Psoas muscle (tissue), 8 donors: ENCODE results near the gene MED14. TPM values are rescaled to one million over a fixed set of nuclear protein-coding genes. Genes with fewer than 3 reads are reported as not detected.

ENCODE experiments used
- ATAC-seq, 4 donors: fragments of 200-7000 bp; cut with Tn5 transposase; one replicate each; pipeline ENCODE4 v1.9.1; 2020; ENCODE audit warnings: moderate library complexity in 3 of 4, mild to moderate bottlenecking in 2 of 4
- DNase-seq, 2 donors: peaks; one replicate each; pipeline ENCODE4 v3.0.0-alpha.2; 2020
- H3K27ac ChIP-seq: fragments of 200-600 bp; one replicate; pipeline ENCODE4 v1.8.0; 2022
- H3K27me3 ChIP-seq, 3 donors: fragments of 200-600 bp in 1 of 3; one replicate each; pipeline versions ENCODE4 v1.6.1 to v1.8.0; 2013 to 2022; ENCODE audit warnings: low read length in 2 of 3, mild to moderate bottlenecking in 2 of 3, moderate library complexity in 1 of 3; ENCODE audit not compliant: insufficient read depth in 3 of 3
- H3K36me3 ChIP-seq, 2 donors: fragments of 200-600 bp in 1 of 2; one replicate each; pipeline versions ENCODE4 v1.6.1 to v1.8.0; 2013 to 2022; ENCODE audit warnings: low read depth in 1 of 2, mild to moderate bottlenecking in 1 of 2, moderate library complexity in 1 of 2; ENCODE audit not compliant: insufficient read depth in 1 of 2
- H3K4me1 ChIP-seq: fragments of 200-600 bp; one replicate; pipeline ENCODE4 v1.8.0; 2022
- H3K4me3 ChIP-seq: fragments of 200-600 bp; one replicate; pipeline ENCODE4 v1.8.0; 2022; ENCODE audit warnings: mild to moderate bottlenecking
- H3K9me3 ChIP-seq: fragments of 200-600 bp; one replicate; pipeline ENCODE4 v1.8.0; 2022
- CTCF ChIP-seq: fragments of 200-600 bp; IDR thresholded peaks from one replicate; pipeline ENCODE4 v1.8.0; 2022; ENCODE audit warnings: antibody characterized with exemption
- WGBS, 3 donors: extraction: QIAGEN DNeasy Blood & Tissue Kit; methylation state at CpG; one replicate each; pipeline versions ENCODE4 v1.1.6 to v1.1.7; 2013; 5-methylcytosine and 5-hydroxymethylcytosine counted together
- intact Hi-C, 2 donors: fragments of 100-400 bp; cut with DNase I; formaldehyde crosslinking; loops; one replicate each; pipeline versions ENCODE4 v1.11.0 to v1.14.2; 2022
- polyA plus RNA-seq, 3 donors: library from polyadenylated mRNA; stranded (reverse); fragments of 200-250 nt; gene quantifications; one replicate each; pipeline ENCODE4 v1.2.3, GENCODE V29; 2013
- total RNA-seq, 4 donors: library from RNA; stranded (reverse); fragmentation: NEBNext Ultra II Directional in 2 of 4; extraction: Animal tissue kit (Norgen Biotek cat#: 25700) in 2 of 4; gene quantifications; one replicate each; pipeline versions ENCODE4 v1.2.1 to v1.2.4, GENCODE V29; 2021 to 2023
- donor health status: healthy with polysubstance abuse.
- donor health status: DM: no; HTN: no; CAD: no; lungs with moderate emphysema.
- donor health status: Bipolar disorder and iron deficiency.
- donor health status: healthy.
- donor health status: DM: yes; HTN: yes; CAD: no.
- donor health status: DM: no; HTN: no; CAD: no.
- donor health status: DM: no; HTN: no; CAD: no.
- donor health status: DM: yes; HTN: yes; CAD: no.

Gene MED14
- total and polyA plus RNA-seq, 7 donors = 10.7 to 63.2 (median 46.6) TPM

DNA sequence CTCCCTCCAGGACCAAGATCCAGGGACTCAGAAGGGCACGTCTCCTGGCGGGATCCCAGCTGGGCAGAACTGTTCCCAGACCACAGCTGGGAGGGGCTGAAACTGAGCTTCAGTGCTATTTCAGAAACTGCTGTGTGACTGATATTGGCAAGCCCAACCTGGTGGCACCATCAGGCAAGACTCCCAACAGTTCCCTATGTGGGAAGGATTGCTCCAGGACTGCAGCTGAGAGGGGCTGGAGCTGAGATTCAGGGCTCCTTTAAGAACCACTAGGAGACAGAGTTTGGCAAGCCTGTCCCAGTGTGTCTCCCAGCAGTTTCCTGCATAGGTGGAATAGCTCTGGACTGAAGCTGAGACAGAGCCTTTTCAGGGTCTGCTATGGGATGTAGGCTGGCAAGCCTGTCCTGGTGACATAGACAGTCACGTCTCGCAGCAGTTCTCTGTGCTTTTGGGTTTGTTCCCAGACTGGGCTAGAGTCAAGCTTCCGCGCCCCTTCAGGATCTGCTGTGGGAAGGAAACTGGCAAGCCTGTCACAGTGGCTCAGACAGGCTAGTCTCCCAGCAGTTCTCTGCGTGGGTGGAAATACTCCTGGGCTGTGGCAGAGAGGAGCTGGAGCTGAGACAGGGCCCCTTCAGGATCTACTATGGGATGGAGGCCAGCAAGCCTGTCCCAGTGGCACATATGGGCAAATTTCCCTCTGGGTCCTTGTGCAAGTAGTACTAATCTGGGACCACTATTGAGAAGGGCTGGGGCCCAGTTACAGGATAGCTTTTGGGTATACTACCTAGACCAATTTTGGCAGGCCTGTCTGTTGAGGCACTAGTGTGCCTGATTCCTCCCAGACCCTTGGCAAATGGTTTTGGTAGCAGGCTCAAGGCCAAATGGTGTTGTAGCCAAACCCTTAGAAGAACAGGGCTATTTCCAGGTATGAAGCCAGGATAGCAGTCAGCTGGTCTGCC, 20.2 kb upstream of the MED14 start:
- peaks cover 0 to 10% (median 0%) of the 10 kb centered on the region in 3 donors for H3K27me3 ChIP-seq
- peaks cover 6% of the 10 kb centered on the region for H3K9me3 ChIP-seq
- intact Hi-C loops = loop anchor here in 1 of 2 donors (10.0 kb wide), 1 partner anchor 109 kb away; no protein-coding TSS in a partner anchor
- peaks cover 16% of the 10 kb centered on the region for H3K4me1 ChIP-seq
- 11 to 23% (median 21%) methylated on average over 7 of the region's 7 CpGs for WGBS, 3 donors
- peak overlapping the region; percentile 49 for H3K4me3 ChIP-seq
- no peaks in the 10 kb centered on the region for H3K36me3 ChIP-seq
- ATAC-seq = peak; percentile 93 to 96 (median 94)
- DNase-seq = peak; percentile 69 to 94
- H3K27ac ChIP-seq = peak overlapping the region; percentile 90
- TF ChIP-seq CTCF = no peak

DNA sequence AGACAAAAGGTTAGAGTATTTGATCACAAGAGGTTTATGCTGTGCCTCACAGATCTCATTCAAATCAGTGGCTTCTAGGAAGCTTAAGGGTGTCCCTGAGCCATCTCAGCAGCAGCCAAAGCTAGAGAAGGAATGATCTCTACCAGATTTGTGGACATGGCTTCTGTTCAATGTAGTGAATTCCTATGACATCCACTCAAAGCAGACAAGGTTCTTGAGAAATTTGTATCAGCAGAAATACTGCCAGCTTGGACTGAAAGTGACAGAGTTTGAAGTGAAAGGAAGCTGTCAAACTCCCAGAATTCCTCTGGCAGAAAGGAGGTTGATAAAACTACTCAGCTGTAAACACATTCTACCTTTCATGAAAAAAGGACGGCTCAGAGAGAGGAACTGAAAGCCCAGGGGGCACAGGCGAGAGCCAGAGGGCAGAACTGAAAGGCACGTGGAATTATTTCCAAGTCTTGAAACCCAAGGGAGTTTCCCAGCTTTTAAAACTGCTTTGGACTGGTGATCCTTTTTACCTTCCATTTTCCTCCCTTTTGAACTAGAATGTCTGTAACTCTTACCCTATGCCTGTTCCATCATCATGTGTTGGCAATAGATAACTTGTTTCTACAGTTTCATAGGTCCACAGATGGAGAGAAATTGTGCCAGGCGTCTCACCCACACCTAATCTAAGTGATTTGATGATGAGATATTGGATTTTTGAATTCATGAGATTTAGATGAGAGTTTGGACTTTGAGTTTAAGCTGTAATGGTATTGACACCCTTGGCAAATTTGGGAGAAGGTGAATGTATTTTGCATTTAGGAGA, 14.5 kb upstream of the MED14 start:
- H3K4me3 ChIP-seq = peak overlapping the region; percentile 13
- no peak for TF ChIP-seq CTCF

DNA sequence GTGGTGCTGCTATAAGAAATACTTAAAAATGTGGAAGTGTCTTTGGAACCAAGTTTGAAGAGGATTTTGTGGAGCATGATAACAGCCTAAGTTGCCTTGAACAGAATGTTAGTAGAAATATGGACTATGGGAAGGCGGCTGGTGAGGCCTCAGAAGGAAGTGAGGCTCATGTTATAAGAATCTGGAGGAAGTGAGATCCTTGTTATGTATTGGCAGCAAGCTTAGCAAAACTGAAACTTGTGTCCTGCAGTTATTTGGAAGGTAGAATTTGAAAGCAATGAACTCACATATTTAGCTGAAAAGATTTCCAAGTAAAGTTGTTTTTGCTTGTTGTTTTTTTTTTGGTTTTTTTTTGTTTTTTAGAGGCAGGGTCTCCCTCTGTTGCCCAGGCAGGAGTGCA, 13.6 kb upstream of the MED14 start:
- no peaks in the 10 kb centered on the region for H3K36me3 ChIP-seq
- H3K4me3 ChIP-seq = no peak overlapping the region
- intact Hi-C loops = no loop called here
- TF ChIP-seq CTCF = no peak
- DNase-seq = no peak
- H3K27me3 ChIP-seq = peaks cover 0 to 10% (median 0%) of the 10 kb centered on the region in 3 donors
- H3K27ac ChIP-seq = no peak overlapping the region
- 67 to 86% (median 81%) methylated on average over 1 of the region's 1 CpG for WGBS, 3 donors
- no peaks in the 10 kb centered on the region for H3K4me1 ChIP-seq
- ATAC-seq = no peak
- H3K9me3 ChIP-seq = peaks cover 6% of the 10 kb centered on the region

More for the DNA sequence above, 14.5 kb upstream of the MED14 start:
- ATAC-seq (no peak), DNase-seq (no peak)
- WGBS, 3 donors = 21 to 30% (median 29%) methylated on average over 4 of the region's 4 CpGs
- Histone ChIP-seq H3K9me3 (peaks cover 6% of the 10 kb centered on the region), H3K36me3 (no peaks in the 10 kb centered on the region), H3K27me3 (peaks cover 0 to 6% (median 0%) of the 10 kb centered on the region in 3 donors), H3K27ac (peak overlapping the region; percentile 52), H3K4me1 (no peaks in the 10 kb centered on the region)
- intact Hi-C loops = loop anchor here in 1 of 2 donors (10.0 kb wide), 1 partner anchor 115 kb away; no protein-coding TSS in a partner anchor

DNA sequence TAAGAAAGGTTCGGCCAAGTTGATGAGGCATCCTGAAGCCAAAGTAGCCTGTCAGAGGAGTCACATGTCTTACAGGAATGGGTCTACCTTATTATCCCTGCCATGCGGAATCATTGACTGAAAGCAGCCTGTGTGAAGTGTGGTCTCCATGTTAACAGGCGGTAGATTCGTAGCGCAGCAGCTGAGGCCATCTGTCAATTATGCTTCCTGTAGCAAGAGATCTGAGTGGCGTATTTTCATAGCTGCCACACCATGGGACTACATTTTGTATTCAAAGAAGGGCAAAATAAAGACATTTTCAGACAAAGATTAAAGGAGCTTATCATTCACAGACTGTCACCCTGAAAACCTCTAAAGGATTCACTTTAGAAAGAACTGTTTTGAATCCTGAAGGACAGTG, 11.2 kb upstream of the MED14 start:
- DNase-seq (no peak), ATAC-seq (no peak)
- 73 to 89% (median 74%) methylated on average over 6 of the region's 6 CpGs for WGBS, 3 donors
- TF ChIP-seq CTCF = no peak
- no peak overlapping the region for H3K27ac ChIP-seq
- intact Hi-C loops = no loop called here
- no peaks in the 10 kb centered on the region for H3K9me3 ChIP-seq
- H3K4me1 ChIP-seq = no peaks in the 10 kb centered on the region
- no peaks in the 10 kb centered on the region for H3K36me3 ChIP-seq
- H3K4me3 ChIP-seq = no peak overlapping the region
- H3K27me3 ChIP-seq = peaks cover 0 to 10% (median 0%) of the 10 kb centered on the region in 3 donors
